HEK293T (cell line): Measurements from ENCODE around the gene CHST3.

Source experiments
- BHLHE40 ChIP-seq: fragments of 450-650 bp; IDR thresholded peaks from 2 replicates; pipeline ENCODE4 v1.6.1; 2016; ENCODE audit warnings: mild to moderate bottlenecking, moderate library complexity, borderline replicate concordance
- CTBP1 ChIP-seq: fragments of 450-650 bp; IDR thresholded peaks from 2 replicates; pipeline ENCODE4 v1.6.1; 2016; ENCODE audit warnings: borderline replicate concordance
- FOXA1 ChIP-seq: fragments of 450-650 bp; IDR thresholded peaks from 2 replicates; pipeline ENCODE4 v1.6.1; 2016; ENCODE audit warnings: mild to moderate bottlenecking
- FOXK2 ChIP-seq: fragments of 450-650 bp; IDR thresholded peaks from 2 replicates; pipeline ENCODE4 v1.6.1; 2016; ENCODE audit warnings: mild to moderate bottlenecking
- FOXM1 ChIP-seq: fragments of 450-650 bp; IDR thresholded peaks from 2 replicates; pipeline ENCODE4 v1.6.1; 2017; ENCODE audit warnings: mild to moderate bottlenecking, borderline replicate concordance
- SP1 ChIP-seq: fragments of 450-650 bp; IDR thresholded peaks from 2 replicates; pipeline ENCODE4 v1.6.1; 2017
- TARDBP ChIP-seq: fragments of 450-650 bp; IDR thresholded peaks from 2 replicates; pipeline ENCODE4 v1.6.1; 2016

DNA sequence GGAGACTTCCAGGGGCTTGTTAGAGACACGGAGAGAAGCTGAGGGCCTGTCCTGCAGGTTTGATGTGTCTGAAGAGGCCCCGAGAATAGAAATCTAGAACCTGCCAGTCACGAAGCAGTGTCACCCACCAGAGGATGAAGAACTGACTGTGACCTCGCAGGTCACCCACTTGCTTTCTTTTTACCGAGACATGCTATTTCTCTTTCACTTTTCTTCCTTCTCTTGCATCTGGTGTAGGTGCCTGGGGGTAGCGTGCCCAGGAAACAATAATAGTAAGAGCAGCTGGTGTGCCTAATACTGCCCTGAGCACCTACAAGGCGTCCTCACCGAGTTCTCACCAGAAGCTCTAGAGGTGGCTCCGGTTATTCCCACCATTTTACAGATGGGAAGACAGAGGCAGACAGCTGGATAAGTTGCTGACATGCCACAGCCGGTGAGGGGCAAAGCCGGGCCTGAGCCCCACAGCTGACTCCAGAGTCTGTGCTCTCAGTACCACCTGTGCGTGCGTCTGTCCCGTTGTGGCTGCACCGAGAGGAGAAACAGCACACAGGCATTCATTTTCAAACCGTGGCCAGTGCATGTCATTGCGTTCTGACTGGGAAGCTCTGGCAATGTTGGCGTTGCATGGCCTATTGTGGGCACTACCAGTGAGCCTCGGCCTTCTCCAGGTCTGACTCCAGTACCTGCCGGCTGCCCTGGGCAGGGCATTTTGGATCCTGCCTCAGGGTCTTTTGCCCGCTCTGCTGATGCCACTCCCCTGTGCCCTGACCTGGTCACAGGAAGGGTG is 7.8 kb downstream of the CHST3 start:
- TF ChIP-seq CTBP1, result no peak
- TF ChIP-seq SP1, result no peak
- TF ChIP-seq BHLHE40, result no peak
- TF ChIP-seq TARDBP, result no peak
- TF ChIP-seq FOXK2, result no peak
- no peak for TF ChIP-seq FOXA1
- no peak for TF ChIP-seq FOXM1
